Stimulated activated naive CD4-positive, alpha-beta T cell (primary cell): ENCODE data around the gene FZD4.
A peak's percentile ranks its signal among the peaks of the same experiment; 100 is the strongest.
"Not testable (repeated sequence)": the region's sequence is repeated elsewhere in the genome, so short reads cannot be mapped to it uniquely, and the experiment has no call there.

Experiments used
- DNase-seq, 6 experiments: peaks; one replicate each; lab custom pipeline; 2025; lab: John Stamatoyannopoulos, UW

Gene FZD4

DNA sequence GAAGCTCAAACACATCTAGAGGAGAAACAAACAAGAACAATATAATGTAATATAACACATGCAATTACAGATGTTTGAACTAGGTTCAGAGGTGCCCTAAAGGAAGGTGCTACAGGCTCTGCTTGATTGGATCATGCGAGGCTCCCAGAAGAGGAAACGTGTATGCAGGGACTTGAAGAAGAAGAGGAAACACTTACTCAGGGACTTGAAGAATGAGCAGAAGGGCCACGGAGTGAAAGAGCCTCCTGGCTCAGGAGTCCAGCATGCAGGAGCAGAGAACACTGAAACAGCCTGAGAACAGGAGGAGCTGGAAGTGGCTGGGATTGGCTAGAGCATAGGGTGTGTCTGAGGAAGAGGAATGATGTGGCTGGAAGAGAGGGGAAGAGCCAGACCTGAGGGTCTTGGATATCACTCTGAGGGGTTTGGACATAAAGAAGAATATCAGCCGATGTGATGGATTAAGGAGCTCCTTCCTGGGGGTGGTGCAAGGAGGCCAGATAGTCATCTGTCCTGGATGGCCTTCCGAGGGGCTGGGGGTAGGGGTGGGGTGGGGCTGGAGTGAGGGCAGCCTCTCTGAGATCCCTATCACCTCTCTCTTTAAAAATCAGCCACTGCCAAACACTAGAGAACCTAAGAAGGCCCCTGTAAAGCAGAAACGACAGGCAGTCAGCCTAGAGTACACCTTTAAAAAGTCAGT, 16.8 kb downstream of the FZD4 start:
- no peak for DNase-seq

DNA sequence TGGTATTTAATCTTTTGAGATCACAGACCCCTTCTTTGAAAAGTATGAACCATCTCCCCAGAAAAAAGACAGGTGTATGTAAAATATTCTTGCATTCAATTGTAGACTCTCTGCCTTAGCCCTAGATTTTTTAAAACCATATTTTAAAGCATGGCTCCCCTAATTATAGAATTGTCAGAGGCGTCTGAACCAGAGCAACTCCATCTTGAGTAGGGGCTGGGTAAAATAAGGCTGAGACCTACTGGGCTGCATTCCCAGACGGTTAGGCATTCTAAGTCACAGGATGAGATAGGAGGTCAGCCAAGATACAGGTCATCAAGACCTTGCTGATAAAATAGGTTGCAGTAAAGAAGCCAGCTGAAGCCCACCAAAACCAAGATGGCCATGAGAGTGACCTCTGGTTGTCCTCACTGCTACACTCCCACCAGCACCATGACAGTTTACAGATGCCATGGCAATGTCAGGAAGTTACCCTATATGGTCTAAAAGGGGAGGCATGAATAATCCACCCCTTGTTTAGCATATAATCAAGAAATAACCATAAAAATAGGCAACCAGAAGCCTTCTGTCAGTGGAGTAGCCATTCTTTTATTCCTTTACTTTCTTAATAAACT, 17.9 kb downstream of the FZD4 start:
- DNase-seq: not testable (repeated sequence)

DNA sequence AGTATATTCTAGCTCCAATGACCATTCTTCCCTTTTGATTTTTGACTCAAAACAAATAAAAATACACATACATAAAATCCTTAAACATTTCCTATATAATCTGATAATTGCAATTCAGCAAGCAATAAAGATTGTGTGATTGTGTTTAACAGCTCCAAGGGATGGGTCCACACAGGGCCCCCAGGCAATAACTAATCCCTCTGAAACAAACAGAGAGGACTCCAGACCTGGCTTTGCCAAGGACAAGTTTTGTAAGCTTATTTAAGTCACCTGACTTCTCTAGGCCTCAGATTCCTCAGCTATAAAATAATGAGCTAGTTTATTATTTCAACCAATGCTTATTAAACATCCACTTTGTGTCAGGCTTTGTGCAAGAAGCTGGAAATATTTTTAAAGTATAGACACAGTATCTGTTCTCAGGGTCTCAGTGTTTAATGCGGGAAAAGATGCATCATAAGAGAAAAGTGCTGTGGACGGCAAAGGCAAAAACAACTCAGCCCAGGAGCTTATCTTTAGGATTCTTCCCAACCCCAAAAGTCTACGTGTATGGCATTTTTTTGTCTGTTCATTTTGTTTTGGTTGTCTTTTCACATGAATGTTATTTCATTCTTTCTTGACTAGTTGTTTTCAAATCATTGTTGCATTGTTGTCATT, 20.1 kb downstream of the FZD4 start:
- no peak for DNase-seq

DNA sequence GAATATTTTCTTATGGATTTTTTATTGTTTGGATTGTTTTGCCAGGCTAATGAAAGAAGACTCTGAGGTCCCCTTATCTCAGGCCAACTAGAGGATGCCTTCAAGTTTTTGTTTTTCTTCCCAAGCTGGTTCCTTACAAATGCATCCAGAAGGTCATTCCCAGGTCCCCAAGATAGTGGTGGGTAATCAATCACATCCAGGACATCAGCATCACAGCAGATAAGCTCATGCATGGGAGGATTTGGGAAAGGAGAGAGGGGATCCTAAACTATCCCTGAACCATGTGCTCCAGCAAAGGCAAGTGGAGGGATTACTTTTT, 20.7 kb downstream of the FZD4 start:
- no peak for DNase-seq

DNA sequence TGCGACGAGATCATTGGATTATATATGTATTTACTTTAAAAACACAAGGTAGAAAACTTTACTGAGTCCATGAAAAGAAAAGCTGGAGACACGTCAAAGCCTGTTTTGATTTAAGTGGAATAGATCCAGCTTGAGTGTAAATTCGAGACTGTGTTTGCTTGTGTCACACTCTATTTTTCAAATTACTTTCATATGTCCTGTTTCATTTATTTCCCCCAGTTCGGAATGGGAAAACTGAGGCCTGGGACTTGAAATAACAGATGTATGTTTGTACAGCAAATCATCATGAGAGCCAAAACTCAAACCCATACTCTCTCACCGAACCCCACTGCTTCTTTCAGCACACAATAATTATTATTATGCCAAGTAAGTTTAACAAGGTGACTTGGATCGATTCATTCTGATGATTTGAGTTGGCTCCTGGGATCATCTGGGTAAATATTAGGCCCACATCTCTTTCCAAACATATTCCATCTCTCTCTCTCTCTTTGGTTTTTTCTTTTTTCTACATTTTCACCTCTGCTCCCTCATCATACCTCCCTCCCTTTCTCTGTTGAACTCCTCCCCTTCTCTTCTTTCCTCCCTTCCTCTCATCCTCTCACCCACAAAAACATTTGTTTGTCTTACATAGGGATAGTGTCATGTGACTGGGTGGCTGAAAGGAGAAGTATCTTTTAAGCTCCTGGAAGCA, 21.2 kb downstream of the FZD4 start:
- no peak for DNase-seq

DNA sequence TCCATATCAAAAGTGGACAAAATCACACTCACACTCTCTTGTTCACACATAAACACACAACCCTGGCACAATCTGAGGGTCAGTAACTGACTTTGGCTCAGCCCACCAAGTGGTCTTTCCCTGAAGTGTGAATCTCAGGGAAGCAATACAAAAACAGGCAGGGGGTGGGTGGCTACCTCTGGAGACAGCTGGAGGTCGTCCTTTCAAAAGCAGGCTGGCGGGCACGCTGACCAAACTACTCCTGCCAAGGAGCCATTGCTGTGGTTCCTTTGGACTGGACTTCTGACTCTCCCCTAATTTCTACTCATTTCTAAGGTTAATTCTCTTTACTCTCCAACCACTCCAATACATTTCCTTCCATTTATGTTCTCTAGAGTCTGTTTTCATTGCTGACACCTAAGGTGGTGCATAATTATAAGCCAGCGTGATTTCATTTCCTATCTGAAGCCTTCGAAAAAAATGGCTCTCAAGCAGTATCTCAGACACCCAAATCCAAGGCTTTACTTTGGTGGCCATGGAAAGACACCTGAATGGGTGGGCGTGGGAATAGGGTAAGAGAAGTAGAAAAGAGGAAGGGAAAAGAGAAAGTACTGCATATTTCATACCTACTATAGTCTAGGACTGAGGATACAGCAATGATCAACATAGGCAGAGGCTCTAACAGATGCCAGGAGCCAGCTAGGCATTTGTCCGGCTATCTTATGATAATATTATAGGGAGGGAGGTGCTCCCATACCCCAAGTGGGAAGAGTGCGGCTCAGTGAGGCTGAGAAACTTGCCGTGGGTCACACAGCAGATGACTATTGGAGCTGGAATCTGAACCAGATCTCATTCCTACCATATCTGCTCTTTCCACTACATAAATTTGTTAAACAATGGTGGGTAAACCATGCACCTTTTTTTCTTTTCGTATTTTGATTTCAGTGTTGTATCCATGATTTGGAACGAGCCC, 22.0 kb downstream of the FZD4 start:
- DNase-seq: no peak

DNA sequence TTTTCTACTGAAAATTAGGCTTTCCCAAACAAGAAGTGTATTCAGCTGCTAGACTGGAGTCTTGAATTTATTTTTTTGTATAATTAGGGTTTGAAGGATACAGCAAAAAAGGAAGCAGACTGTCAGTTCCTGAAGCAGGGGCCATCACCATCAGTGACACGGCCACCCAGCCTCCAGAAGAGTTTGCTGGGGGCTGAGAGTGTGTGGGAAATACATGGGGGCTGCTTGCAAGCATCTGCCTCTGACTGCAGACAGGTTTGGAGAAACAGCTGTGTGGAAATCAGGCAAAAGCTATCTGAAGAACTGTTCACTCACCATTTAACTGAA, 23.0 kb downstream of the FZD4 start:
- no peak for DNase-seq

DNA sequence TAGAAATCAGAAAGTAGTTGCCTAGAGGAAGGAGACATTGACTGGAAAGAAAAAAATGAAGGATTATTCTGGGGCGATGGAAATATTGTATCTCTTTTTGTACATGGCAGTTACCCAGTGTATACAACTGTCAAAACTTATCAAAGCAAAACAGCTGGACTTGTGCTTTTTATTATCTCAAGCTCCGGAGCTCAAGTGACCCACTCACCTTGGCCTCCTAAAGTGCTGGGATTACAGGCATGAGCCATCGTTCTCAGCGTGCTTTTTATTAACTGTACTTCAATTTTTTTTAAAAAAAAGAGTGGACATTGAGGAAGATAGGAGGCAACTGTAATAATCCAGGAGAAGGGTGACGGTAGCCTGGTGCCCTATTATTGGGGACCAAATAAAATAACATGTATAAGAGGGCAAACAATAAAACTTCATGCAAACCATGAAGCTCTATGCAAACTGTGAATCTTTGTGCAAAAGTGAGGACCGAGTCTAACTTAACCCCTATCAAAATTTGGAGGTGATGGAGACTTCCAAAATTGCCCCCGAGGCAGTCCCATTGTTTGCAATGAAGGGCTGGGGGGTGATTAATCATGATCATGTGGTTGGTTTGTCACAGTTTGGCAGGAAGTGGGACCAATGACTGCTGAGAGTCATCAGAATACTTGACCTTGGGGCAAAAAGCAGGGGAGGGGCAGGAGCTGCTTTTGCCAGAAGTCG, 23.5 kb downstream of the FZD4 start:
- no peak for DNase-seq

DNA sequence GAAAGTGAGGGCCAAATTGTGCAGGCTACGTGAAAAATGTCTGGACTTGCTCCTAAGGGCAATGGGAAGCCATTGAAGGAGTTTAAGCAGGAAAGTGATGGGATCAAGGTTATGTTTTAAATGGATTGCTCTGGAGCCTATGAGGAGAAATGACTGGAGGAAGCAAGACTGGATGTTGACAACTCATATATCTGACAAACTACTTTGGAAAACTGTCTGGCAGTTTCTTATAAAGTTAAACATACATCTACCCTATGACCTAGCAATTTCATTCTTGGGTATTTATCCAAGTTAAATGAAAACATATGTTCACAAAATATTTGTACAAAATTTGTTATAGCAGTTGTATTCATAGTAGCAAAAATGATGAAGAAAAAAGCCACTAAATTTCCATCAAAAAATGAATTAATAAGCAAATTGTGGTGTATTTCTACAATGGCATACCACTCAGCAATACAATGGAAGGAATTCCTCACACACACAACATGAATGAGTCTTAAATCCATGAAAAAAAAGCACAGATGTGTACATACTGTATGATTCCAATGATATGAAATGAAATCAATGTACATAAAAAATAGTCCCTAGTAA, 24.1 kb downstream of the FZD4 start:
- DNase-seq: no peak

DNA sequence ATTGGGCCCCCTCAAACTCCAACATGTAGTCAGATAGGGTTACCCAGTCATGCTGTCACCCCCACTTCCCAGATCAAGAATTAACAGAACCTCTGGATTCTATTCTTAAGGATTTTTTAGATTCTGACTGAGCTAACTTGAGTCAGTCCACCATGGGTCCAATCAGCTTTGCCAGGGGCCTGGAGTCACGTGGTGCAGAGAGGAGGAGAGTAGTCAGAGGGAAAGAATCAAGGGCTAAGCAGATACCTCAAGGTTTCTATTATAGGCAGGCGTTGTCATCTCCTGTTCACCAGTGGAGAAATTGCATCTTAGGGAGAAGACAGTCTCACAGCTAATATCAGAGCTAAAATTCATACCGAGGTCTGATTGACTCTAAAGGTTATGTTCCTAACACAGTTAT, 28.2 kb downstream of the FZD4 start:
- no peak for DNase-seq

DNA sequence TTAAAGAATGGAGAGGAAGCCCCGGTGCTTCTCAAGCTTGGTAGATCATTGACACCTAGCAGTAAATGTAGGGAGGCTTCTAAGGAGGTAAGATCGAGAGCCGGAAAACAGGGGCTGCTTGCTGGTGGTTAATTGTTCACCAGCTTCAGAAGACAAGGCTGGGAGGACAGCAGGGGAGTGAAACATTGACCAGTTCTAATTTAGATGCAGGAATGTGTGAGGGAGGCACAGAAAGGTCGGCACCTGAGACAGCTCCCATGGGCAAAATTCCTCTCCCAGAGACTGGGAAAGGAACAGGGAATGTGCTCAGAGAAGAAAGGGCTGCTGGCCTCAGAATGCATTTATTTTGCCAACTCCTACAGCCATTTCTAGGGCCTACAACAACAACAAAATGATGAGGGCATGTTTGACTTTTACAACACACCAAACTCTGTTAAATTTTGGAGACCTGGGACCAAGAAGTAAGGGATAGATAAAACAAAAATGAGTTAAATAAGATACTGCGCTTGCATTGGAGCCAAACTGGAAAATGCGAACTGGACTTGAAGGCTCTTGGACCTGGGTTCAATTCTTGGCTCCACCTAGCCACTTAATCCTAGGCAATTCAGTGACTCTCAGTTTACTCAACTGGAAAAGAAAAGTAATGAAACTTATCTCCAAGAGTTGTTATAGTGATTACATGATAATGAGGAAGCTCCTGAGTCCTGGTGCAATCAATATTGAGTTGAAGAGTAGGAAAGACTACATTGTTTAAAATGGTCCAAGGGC, 31.0 kb downstream of the FZD4 start:
- no peak for DNase-seq

DNA sequence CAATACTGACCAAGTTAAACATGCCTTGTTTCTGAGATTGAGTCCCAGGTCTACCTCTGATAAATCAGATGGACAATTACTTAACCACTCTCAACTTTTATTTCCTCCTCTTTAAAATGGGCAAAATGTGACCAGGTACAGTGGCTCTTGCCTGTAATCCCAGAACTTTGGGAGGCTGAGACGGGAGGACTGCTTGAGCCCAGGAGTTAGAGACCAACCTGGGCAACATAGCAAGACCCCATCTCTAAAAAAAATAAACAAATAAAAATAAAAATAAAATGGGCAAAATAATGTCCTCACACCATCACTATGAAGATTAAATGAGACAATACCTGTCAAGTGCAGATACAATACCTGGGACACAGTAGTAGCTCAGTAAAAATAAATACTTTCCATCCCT, 33.0 kb downstream of the FZD4 start:
- DNase-seq: no peak

DNA sequence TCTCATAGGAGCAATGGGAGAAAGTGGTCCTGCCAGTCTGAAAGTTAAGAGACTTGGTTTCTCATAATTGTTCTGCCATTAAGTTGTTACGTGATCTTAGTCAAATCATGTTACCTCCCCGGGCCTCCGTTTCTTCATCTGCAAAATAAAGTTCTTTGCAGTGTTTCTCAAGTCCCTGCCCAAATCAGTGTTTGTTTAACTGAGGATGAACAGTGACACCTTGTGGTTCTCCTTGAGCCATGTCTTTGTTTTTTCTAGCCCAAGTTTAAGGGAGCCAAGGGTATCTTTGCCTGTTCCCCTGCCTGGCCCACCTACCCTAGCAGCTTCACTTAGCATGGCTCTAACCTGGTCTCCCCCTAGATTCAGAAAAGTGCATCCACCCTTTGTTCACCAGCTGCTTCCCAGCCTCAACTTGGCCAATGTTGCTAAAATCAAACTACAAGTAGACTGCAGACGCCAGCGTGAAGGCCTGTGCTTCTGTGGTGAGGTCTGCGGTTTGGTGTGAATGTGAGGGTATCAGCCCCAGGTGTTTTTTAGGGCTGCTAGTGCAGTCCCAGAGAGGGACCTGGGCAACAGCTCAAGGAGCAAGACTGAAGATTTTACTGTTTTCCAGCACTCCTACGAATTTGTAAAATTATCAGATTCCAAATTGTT, 35.5 kb downstream of the FZD4 start:
- peak in 2 of 6 experiments; percentile 3 to 8 for DNase-seq

DNA sequence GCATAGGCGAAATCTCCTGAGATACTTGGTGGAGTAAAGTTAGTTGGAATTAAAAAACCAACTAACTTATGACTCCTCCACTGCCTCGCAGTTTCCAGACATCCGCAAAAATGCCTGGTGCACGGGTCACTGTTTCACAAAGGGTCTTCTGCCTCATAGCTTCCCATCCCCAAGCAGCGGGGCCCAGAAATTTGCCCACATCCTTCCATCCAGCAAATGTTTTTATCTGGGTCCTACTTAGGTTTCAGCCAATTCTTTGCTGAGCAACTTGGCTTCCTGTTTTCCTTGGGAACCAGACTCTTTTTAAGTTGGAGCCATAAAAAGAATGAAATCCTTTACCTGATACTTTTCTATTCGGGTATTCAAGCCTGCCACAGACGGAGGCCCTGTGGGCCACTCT, 36.2 kb downstream of the FZD4 start:
- no peak for DNase-seq

DNA sequence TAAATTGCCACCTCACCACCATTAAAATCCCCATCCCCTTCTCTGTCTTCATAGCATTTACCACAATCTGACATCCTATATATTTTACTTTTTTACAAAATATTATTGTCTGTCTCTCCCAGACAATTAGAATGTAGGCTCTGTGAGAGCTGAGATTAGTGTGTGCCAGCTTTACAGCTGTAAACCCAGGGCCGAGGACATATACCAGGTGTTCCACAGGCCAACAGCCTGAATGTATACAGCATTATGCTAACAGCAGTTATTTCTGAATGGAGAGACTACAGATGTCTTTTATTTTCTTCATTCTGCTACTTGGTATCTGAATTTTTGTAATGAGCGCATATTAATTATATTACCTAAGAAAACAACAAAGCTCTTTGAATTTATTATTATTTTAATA, 36.7 kb downstream of the FZD4 start:
- no peak for DNase-seq

DNA sequence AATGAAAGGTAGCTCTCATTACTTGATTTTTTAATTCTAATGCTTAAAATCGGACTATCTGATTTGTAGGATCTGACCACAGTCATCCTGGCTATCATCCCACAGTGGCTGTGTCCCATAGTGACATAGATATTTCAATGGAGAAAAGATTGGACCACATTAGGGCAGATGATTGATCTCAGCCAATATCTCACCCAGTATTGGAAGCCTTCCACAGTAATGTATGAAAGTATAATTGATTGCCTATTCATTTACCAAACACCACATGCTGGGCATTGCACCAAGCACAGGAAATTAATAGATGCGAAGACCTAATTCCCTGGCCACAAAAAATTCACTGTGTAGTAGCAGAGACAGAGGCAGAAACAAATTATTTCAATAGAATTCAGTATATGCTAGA, 37.6 kb downstream of the FZD4 start:
- DNase-seq: no peak

DNA sequence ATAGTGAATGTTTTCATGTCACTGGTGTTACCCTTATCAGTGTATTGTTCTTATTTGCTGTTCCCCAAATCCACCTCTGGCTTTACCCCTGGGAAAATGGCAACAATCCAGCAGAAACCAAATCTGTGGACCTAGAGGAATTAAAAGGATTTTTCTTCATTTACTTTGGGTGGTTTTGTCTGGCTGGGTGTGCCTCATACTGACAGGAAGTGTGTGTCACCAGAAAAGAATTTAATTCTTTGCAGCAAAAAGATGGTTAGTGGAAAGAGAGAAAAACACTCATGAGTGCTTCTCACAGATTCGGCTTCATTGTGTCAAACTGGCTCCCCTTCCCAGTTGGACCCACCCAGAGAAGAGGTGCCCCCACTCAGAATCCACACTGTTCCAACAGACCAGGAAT, 38.9 kb downstream of the FZD4 start:
- DNase-seq: no peak

DNA sequence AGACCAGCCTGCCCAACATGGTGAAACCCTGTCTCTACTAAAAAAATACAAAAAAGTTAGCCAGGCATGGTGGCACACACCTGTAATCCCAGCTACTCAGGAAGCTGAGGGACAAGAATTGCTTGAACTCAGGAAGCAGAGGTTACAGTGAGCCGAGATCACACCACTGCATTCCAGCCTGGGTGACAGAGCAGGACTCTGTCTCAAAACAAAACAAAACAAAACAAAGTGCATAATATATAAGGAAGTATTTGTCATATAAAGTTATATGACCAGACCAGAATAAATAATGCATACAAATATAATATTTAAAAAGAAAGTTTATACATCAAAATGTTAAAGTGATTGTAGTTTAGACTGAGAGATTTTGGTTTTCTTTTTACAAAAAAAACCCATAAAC, 39.3 kb downstream of the FZD4 start:
- DNase-seq: not testable (repeated sequence)

DNA sequence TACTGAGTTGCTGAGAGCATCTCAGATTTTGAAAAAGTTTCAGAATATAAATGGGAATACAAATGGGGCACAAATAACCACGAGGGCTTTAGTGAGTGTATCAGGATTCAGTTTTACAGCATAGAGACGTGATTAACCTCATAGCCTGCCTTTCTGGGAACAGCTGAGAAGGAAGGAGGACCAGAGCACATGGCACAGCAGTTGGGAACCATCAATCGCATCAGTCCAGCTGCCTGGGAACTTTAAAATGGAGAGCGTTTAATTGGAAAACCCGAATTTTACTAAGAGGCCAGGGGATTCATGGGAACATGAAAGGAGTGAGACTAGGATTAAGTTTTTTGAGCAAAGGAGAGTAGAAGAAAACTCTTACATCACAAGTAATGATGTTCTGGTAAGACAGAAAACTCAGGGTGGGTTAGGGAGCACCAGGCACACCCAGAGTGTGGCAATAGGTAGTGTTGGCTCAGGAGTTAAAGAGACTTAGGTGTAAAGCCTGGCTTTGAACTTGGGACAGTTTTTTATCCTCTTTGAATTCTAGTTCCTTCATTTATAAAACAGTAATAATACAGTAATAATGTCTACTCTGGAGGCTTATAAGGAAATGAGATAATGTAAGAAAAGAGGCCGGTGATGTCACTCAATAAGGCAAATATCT, 40.2 kb downstream of the FZD4 start:
- no peak for DNase-seq
